ENCODE measurements around the gene ZNF112. TPM values are rescaled to one million over a fixed set of nuclear protein-coding genes. Genes with fewer than 3 reads are reported as not detected.
"Not testable (repeated sequence)": the region's sequence is repeated elsewhere in the genome, so short reads cannot be mapped to it uniquely, and the experiment has no call there.

The ZNF112 gene
- 10 to 100 TPM; 12.4 to 13.4 (median 13.1) TPM for polyA plus RNA-seq (ENCODE audit: insufficient read length in 3 of 3)
- long read RNA-seq, donor 1, result 0 reads
- long read RNA-seq, donor 2, result 0 reads
- long read RNA-seq, donor 3, result 0 reads
- long read RNA-seq, donor 4, partial matches to known transcripts, result 0 of 1 reads
- long read RNA-seq, donor 4, other reads (novel, unspliced or antisense), result 0 of 1 reads
- long read RNA-seq, donor 5, partial matches to known transcripts, result 0 of 1 reads
- long read RNA-seq, donor 5, other reads (novel, unspliced or antisense), result 0 of 1 reads
- long read RNA-seq, donor 6, partial matches to known transcripts, result 0 of 1 reads
- long read RNA-seq, donor 6, other reads (novel, unspliced or antisense), result 0 of 1 reads
- long read RNA-seq, donor 7, partial matches to known transcripts, result 0 of 2 reads
- long read RNA-seq, donor 7, other reads (novel, unspliced or antisense), result 0 of 2 reads
- long read RNA-seq, donor 8, partial matches to known transcripts, result 0 of 1 reads
- long read RNA-seq, donor 8, other reads (novel, unspliced or antisense), result 0 of 1 reads
- long read RNA-seq, donor 9, result 0 reads
- long read RNA-seq, donor 10, partial matches to known transcripts, result 0 of 1 reads
- long read RNA-seq, donor 10, other reads (novel, unspliced or antisense), result 0 of 1 reads
- long read RNA-seq, donor 11, partial matches to known transcripts, result 0 of 2 reads
- long read RNA-seq, donor 11, other reads (novel, unspliced or antisense), result 0 of 2 reads
- long read RNA-seq, donor 12, partial matches to known transcripts, result 0 of 1 reads
- long read RNA-seq, donor 12, other reads (novel, unspliced or antisense), result 0 of 1 reads
- long read RNA-seq, donor 13, partial matches to known transcripts, result 0 of 4 reads
- long read RNA-seq, donor 13, other reads (novel, unspliced or antisense), result 0 of 4 reads
- long read RNA-seq, donor 14, partial matches to known transcripts, result 0 of 2 reads
- long read RNA-seq, donor 14, other reads (novel, unspliced or antisense), result 0 of 2 reads
- long read RNA-seq, donor 15, result 0 reads
- long read RNA-seq, donor 16, partial matches to known transcripts, result 0 of 1 reads
- long read RNA-seq, donor 16, other reads (novel, unspliced or antisense), result 0 of 1 reads

DNA sequence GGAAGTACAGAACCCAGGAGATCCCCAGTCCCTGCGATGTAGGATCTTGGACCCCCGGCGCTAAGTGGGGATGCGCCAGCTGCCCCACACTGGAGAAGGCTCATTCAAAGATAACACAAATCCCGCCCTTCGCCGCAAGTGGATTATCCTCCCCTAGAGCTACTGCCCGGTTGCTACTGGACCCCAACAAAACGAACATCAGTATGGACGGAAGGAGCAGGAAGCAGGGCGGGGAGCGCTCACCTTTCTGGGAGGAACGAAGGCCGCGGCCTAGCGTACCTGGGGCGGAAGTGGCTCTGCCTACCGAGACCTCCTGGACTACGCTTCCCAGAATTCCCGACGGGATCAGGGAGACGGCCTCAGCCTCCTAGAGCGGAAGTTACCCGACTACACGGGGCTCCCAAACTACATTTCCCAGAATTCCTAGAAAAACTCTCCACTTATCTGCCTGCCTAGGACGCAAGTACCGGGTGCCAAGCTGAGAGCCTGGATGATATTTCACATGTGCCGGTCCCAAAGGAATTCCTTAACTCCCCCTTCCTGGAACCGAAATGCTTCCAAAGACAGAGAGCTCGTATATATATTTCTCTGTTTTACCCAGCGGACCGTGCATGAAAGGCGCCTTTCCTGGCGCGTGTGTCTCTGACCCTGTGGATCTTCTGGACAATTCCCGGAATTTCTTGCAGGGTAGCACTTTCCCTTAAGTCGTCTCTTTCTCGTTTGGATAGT, at the start of gene ZNF112:
Gene ZNF112 (minus strand): TSS at position 298 of the 729 bp plus-strand sequence. CDS start 16,141 bp downstream, outside the sequence.
- DNase-seq (ENCODE audit: extremely low read depth in 1 of 11, low read depth in 9 of 11, low spot score in 4 of 11), result peak; percentile 78 to 95 (median 88)

DNA sequence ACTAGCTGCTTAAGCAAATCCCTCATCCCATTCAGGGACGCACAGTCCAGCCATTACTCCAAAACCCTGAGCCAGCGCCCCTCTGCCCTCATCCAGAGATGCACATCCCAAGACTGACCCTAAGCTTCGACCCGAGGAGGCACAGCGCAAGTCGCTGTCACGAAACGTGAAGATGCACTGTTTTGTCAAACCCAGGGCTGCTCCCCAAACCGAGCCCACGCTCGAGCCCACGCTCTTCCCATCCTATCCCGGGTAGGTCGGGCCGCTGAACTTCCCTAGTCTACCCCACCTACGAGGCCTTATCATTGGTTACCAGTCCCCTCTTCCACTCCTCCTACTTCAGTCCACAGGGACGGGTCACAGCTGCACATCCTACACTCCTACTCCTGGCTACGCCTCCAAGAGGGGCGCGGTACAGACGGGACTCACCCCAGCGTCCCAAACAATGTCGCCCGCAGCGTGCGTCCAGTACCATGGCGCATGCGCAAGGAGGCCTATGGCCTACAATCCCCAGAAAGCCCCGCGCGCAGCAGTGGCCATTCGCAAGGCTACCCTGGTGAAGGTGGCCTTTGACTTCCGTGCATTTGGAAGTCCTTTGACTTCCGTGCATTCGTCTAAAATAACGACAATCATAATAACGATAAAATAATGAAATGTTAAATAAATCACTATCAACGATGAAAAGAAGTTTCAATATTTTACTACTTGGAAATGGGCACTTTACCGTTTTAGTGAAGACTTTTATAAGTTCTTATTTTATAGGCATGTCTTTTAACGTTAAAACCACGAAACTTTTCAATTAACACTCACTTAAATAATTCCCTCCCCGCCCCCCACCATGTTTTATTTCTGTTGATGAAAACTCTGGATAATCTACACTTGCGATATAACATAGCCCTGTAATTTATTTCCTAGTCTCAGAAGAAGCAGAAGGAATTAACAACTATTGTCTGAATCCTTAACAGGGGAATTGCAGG, 44.9 kb upstream of the ZNF112 start, which contains the start of gene ZNF285:
Gene ZNF285 (minus strand): TSS at position 470 of the 977 bp plus-strand sequence. CDS start 4,395 bp downstream, outside the sequence.
- peak; percentile 88 to 95 (median 93) for DNase-seq (ENCODE audit: extremely low read depth in 1 of 11, low read depth in 9 of 11, low spot score in 4 of 11)

DNA sequence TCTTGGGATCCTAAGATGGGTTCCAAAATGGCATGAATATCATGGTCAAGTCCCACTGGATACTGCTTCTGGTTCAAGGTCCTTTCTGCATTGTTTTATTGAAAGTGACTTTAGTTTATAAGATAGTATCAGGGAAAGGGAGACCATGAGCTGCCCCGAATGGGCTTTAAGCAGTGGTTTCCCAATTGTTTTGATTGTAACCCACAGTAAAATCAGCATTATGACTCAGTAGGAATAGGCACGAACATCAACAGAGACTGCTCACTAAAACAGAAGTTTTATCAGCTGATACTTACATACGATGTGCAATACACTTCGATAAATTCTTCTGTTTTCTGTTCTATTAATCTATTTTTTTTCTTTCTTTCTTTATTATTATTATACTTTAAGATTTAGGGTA, 32.8 kb upstream of the ZNF112 start:
- DNase-seq (ENCODE audit: extremely low read depth in 1 of 11, low read depth in 9 of 11, low spot score in 4 of 11), result not testable (repeated sequence)

- DNase-seq (ENCODE audit: extremely low read depth in 1 of 11, low read depth in 9 of 11, low spot score in 4 of 11), result no peak
Measured at GRCh38 chr19:44374789-44375188, 18.3 kb upstream of the ZNF112 start.

GRCh38 chr19:44371815-44372480, 15.5 kb upstream of the ZNF112 start:
- DNase-seq (ENCODE audit: extremely low read depth in 1 of 11, low read depth in 9 of 11, low spot score in 4 of 11), result no peak

- no peak for DNase-seq (ENCODE audit: extremely low read depth in 1 of 11, low read depth in 9 of 11, low spot score in 4 of 11)
Measured at GRCh38 chr19:44367024-44367423, 10.5 kb upstream of the ZNF112 start.

DNA sequence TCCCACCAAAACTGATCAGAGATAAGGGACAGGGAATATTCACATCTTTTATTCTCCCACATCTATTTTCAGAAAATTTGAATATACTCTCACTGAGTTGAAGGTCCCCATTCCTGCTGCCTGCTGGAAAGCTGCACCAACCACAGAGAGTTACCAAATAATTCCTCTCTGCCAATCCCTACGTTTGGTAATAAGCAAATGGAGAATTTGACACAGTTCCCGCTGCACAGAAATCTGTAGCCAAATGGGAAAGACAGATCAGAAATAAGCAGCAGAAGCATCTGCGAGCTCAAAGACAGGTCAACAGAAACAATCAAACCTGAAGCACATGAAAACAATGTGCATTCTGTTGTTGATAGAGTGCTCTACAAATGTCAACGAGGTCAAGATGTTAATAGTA, 9.9 kb downstream of the ZNF112 start:
- no peak for DNase-seq (ENCODE audit: extremely low read depth in 1 of 11, low read depth in 9 of 11, low spot score in 4 of 11)

DNA sequence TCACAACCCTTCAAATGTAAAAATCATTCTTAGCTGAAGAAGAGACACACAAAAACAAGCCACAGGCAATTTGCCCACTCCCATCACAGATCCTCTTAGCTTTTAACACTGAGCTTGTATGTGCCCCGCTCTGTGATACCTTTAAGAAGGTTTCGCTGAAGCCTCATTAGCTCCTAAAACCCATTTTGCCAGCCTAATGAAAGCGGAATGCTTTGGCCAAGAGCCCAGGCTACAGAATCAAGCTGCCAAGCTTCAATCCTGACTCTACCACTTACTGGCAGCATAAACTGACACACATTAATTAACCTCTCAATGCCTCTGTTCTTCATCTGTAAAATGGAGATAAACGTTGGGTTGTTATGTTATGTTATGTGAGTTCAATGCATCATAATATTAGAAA, 10.5 kb downstream of the ZNF112 start:
- no peak for DNase-seq (ENCODE audit: extremely low read depth in 1 of 11, low read depth in 9 of 11, low spot score in 4 of 11)

GRCh38 chr19:44344255-44344654, 12.2 kb downstream of the ZNF112 start:
- no peak for DNase-seq (ENCODE audit: extremely low read depth in 1 of 11, low read depth in 9 of 11, low spot score in 4 of 11)

DNA sequence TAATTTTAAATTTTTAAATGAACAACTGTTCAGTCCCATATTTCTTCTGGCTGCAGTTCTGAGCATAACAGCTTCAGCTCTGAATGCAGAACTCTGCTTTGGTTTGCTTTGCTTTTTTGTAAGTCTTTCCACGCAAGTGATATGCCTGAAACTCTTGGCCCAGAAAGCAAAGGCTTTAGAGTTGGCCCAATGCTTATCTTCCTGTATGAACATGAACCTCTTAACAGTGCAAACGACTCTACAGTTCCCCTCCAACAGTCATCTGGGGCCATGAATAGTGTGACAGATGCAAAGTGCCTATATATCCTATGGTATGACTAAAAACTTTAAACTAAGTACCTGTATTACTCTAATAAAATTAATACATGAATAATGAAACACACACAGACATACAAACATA, 14.7 kb downstream of the ZNF112 start:
- DNase-seq (ENCODE audit: extremely low read depth in 1 of 11, low read depth in 9 of 11, low spot score in 4 of 11), result no peak

- not testable (repeated sequence) for DNase-seq (ENCODE audit: extremely low read depth in 1 of 11, low read depth in 9 of 11, low spot score in 4 of 11)
Measured at GRCh38 chr19:44334639-44335038, 21.8 kb downstream of the ZNF112 start.

- DNase-seq (ENCODE audit: extremely low read depth in 1 of 11, low read depth in 9 of 11, low spot score in 4 of 11), result no peak
Measured at GRCh38 chr19:44332145-44332544, 24.3 kb downstream of the ZNF112 start.

DNA sequence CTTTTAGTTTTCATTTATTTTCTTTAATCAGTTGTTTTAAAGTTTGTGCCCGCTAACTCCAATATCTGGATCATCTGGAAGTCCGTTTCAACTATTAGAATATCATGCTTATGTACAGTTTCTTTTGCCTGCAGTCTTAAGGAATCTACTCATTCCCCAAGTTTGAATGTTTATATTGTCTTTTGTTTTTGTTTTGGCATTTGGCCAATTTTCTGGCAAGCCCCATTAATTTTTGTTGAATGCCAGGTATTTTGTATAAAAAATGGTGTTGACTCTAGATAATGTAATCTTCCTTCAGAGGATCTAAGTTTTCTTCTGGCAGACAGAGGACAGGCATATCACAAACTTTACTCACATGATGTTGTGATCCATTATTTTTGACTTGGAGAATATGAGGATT, 40.6 kb downstream of the ZNF112 start:
- DNase-seq (ENCODE audit: extremely low read depth in 1 of 11, low read depth in 9 of 11, low spot score in 4 of 11), result no peak

DNA sequence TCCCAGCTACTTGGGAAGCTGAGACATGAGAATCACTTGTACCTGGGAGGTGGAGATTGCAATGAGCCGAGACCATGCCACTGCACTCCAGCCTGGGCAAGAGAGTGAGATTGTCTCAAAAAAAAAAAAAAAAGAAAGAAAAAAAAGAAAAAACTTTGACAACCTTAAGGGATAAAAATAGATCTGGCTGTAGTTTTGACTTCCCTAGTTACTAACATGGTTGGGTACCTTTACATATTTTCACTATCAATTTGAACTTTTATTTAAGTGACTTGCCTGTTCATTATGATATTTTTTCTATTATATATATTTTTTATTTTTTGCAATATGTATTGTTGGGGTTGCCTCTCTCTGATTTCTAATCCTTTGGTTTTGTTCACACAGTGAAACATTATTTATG, 43.2 kb downstream of the ZNF112 start:
- DNase-seq (ENCODE audit: extremely low read depth in 1 of 11, low read depth in 9 of 11, low spot score in 4 of 11), result no peak

DNA sequence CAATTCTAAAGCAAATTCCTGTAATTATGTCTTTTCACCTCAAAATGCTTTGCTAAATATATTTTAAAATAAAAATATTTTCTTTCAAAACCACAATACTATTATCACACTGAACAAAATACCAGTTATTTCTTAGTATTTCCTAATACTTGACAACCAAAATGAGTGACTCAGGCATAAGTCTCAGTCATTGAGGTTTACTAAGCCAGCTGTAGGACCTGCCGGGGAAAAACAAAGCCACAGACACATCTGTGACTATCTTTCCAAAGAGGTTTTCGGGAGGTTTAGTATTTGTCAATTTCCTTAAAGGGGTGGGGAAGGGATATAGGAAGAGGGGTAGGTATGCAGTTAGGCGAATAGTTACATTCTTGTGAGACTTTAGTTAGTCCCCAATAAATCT, 48.5 kb downstream of the ZNF112 start:
- no peak for DNase-seq (ENCODE audit: extremely low read depth in 1 of 11, low read depth in 9 of 11, low spot score in 4 of 11)

GRCh38 chr19:44306283-44306682, 50.2 kb downstream of the ZNF112 start:
- DNase-seq (ENCODE audit: extremely low read depth in 1 of 11, low read depth in 9 of 11, low spot score in 4 of 11), result no peak

DNA sequence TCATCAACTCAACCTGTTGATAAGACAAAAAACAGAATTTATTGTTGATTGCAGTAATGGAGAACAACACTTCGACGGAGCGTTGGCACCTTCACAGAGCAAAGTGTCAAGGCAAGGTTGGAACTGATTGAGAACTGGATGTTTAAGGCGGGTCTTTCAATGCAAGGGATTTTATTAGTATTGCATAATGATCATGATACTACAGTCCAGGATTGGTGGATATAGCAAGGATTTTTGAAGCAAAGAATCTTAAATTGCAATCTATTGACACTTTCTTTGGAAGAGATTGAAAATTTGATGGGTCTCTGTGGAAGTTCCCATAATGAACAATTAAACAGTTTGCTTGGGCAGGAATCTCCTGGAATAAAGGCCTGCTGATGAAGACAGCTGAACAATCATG, 51.0 kb downstream of the ZNF112 start:
- no peak for DNase-seq (ENCODE audit: extremely low read depth in 1 of 11, low read depth in 9 of 11, low spot score in 4 of 11)
